Ureter (tissue), 1 donor: ENCODE results near the gene ACSL3. TPM values are rescaled to one million over a fixed set of nuclear protein-coding genes. Genes with fewer than 3 reads are reported as not detected.

Source experiments
- DNase-seq: peaks from one replicate; pipeline ENCODE4 v3.0.0-alpha.2; 2020; ENCODE audit warnings: low spot score
- total RNA-seq: library from RNA; stranded (reverse); gene quantifications from one replicate; pipeline ENCODE4 v1.2.4, GENCODE V29; 2023
- donor health status: DM: yes; HTN: yes; CAD: no.

The ACSL3 gene
- total RNA-seq, 1 donor from 2014 or later = 124 TPM

DNA sequence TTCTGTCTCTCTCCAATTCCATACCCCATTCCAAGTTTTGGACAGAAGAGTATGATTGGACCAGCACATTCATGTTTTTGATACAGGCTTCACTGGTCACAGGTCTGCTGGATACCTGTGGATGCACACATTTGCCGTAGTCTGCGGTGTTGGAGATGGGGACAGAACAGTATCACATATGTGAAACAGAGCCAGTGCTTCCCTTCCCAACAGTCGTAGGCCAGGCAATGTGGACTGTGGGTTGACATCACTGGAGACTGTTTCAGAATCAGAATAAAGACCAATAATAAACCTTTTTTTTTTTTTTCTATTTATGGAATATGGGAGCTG, 18.7 kb downstream of the ACSL3 start:
- DNase-seq = no peak

DNA sequence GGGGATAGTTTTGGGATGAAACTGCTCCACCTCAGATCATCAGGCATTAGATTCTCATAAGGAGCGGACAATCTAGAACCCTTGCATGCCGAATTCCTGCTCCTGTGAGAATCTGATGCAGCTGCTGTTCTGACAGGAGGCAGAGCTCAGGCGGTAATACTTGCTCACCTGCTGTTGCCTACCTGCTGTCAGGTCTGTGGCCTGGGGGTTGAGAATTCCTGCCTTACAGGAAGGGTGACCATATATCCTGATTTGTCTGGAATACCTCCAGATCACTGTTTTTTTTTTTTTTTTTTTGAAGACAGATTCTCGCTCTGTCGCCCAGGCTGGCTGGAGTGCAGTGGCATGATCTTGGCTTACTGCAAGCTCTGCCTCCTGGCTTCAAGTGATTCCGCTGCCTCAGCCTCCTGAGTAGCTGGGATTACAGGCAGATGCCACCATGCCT, 21.7 kb downstream of the ACSL3 start:
- no peak for DNase-seq

DNA sequence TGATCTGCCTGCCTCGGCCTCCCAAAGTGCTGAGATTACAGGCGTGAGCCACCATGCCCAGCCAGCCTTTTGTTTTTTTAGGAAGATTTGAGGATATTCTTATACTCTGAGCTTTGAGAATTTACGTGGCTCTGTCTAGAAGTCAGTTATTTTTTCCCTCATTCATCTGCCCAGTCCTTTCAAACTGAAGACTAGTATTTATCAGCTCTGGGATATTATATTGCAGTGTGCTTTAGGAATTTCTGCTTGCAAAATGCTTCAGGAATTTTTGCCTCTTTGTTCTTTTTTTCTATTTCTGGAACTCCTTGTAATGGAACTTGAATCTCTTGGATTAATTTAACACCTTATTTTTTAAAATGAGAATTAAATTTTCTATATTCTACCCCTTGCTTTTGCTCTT, 22.6 kb downstream of the ACSL3 start:
- no peak for DNase-seq

DNA sequence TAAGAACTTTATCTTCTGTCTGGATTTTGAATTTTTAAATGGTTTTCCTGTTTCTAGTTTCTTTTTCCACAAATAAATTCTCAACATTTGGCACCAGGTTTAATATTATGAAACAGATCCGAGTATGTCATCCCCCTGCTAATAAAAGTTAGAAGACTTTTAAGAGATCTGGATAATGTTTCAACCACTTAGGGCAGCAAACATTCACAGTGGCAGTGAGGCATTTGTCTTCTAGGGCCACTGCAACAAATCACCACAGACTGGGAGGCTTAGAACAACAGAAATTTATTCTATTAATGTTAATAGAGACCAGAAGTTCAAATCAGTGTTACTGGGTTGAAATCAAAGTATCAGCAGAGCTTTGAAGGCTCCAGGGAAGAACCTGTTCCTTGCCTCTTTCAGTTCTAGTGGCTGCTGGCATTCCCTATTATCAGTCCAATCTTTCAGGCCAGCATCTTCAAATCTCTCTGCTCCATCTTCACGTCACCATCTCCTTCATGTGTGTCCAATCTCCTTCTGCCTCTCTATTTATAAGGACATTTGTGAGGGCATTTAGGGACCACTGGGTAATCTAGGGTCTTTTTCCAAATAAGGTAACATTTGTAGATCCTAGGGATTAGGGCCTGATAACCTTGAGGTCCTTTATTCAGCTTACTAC, 23.4 kb downstream of the ACSL3 start:
- no peak for DNase-seq

DNA sequence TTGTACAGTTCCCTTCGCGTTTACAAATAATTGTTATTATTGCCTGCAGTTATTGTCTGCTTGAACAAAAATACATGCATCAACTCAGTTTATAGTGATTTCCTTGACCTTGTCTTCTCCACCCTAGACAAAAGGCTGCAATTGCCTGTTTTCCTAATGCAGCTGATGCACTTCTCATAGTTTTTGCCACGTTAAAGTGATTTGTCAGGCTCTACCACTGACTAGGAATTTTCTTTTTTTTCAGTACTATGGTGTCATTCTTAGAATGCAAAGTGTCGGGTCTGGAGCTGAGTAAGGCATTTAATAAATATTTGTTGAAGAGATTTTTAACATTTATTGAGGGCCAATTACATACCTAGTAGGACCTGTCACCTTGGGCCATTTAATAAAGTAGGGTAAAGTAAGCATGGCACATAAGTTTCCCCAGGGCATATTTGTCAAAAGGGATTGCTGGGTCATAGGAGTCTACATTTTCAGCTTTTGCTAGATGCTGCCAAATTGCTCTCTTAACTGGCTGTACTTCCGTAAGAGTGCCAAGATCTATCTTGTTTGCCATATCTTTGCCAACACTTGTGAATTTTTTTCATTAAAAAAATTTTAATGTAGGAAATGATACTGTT, 24.1 kb downstream of the ACSL3 start:
- DNase-seq = no peak

DNA sequence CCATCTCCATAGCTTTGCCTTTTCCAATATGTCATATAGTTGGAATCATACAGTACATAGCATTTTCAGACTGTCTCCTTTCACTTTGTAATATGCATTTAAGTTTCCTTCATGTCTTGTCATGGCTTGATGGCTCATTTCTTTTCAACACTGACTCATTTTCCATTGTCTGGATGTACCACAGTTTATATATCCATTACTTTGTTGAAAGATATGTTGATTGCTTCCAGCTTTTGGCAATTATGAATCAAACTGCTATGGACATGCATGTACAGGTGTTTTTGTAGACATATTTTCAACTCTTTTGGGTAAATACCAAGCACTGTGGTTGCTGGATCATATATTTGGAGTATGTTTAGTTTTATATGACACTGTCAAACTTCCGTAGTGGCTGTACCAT, 26.3 kb downstream of the ACSL3 start:
- DNase-seq = no peak

DNA sequence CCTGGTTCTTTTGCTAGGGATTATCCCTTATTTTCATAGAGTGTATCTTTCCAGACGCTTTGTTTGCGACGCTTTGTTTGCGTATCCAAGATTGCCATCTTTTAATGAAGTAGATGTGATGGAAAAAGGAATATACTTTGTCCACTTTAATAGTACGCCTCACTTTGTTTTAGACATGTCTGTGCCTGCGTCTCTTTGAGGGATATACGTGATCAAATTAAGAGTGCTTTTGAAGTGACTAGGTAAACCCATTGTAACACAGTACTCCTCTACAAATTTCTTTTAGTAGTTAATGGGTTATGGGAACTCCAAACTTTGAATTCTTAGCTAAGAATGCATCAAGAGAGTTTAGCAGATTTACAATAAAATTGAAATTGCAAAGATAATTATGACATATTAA, 27.9 kb downstream of the ACSL3 start:
- no peak for DNase-seq

DNA sequence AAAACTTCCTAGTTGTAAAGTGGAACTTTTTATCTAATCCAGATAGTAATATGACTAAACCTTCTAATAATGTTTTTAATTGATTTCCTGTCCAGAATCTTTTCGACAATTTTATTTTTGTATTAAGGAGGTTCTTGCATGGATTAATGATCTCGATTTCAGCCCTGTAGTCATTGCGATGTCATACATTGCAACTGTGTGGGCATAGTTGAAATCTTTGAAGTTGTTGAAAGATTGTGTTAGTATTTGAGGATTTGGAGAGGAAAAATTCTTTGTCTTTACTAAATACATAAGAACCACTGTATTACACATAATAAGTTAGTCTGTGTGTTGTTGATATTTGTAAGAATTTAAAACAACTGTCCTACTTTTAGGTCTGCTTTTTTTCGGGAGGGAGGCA, 31.1 kb downstream of the ACSL3 start:
- no peak for DNase-seq

DNA sequence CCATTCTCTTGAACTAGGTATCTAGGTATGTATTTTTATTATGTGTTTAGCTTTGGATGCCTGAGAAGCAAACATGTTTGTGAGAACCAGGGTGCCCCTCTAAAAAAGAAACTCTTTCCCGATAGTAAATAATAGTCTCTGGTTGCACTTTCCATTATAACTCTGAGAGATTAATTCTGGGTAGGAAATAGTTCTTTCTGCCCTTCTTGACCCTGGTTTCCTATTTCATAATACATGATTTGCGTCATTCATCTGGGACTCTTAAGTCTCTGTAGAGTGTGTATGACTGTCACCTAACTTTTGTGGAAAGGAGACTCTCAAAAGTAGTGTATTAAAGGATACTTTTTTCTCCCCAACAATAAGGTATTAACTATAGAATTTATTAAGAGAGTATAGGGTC, 31.5 kb downstream of the ACSL3 start:
- DNase-seq = no peak

DNA sequence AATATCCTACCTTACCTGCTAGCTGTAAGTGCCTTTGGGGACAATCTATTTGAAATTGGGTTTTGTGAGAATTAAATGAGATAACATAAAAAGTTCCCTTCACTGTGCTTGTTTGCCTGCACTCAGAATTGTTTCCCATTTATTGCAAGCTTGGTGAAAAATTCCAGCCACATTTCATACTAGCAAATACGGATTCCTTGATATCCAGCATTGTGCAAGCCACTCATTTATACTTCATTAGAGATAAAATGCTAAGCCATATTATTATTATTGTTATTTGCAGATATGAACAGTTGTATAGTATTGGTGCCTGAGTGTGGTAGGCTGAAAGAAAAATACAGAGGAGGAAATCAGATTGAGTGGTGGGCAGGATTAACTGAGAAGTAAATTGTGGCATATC, 31.9 kb downstream of the ACSL3 start:
- no peak for DNase-seq

DNA sequence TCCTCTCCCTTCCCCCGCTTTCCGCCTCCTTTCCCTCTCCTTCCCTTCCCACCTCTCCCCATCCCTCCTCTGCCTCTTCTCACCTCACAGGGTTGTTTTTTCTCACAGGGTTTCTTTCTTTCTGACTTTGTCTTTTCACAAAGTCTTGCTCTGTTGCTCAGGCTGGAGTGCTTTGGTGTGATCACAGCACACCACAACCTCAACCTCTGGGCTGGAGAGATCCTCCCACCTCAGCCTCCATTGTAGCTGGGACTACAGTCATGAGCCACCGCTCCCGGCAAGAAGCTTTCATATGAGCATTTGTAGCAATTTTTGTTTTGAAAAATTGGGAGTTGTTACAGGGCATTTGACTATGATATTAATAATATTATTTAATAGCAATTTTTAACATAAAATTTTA, 32.9 kb downstream of the ACSL3 start:
- no peak for DNase-seq

DNA sequence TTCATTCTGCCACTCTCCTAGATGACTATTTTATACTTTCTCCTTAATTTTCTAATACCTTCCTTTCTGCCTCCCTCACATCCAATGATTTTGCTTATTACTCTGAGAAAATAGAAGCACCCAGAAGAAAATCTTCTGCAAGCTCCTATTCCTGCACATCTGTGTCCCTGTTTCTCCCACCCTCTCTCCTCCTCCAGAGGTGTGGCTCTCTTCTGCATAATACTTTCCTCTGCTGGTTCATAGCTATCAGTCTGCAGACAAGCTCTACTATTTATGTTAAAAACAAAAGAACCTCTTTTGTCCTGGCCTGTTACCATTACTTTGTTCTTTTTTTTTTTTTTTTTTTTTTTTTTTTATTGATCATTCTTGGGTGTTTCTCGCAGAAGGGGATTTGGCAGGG, 34.3 kb downstream of the ACSL3 start:
- no peak for DNase-seq

DNA sequence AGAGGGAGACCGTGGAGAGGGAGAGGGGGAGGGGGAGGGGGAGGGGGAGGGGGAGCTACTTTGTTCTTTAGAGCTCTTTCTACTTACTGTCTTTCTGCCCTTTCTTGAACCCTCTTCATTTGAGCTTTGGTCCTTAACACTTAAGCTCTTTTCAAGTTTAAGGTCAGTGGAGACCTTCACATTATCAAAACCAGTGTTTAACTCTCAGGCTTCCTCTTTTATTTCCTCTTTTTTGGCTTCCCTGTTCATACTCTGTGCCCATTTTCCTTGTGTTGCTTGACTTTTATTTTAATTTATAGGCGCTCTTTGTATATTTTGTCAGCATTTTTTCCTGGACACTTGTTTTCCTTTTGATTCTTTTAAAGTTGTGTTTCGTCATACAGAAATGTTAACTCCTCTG, 37.1 kb downstream of the ACSL3 start:
- DNase-seq = no peak

DNA sequence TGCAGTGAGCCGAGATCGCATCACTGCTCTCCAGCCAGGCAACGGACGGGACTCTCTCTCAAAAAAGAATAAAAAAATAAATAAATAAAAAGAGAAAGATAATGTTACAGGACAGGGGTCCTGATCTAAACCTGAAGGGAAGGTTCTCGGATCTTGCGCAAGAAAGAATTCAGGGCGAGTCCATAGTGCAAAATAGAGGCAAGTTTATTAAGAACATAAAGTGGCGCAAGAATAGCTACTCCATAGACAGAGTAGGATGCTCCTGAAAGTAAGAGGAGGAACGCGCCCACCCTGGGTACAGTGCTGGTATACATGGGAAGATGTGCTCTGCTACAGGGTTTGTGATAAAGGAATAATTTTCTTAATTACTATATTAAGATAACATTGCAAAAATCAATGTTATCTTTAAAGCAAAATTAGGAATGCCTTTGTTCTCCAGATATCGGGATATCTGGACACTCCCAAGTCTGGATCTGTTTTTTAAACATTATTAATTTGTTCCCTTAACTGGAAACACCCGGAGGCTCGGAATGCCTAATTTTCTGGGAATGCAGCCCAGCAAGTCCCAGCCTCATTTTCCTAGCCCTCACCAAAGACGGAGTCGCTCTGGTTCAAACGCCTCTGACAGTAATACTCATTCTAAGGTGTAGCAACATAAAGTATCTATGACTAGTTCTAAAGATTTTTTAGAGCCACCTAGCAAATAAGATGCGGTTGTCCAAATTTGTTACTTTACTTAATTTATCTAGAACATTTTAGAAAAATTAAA, 38.8 kb downstream of the ACSL3 start:
- DNase-seq = no peak

DNA sequence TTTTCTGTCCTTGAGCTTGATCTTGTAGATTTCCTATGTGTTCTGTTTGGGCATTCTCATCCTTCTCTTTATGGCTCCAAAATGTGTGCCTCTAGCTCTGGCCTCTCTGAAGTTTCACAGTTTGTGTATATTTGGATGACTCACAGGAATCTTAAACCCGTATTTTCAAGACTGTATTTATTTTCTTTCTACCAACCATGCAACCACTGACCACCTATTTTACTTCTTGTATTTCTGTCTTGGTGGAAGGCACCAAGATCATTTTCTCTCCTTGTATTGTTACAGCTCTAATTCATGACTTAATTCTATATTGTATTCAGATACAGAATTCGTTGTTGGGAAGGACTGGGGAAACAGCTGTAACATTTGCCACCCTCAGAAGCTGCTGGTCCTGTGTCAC, 39.5 kb downstream of the ACSL3 start:
- no peak for DNase-seq

DNA sequence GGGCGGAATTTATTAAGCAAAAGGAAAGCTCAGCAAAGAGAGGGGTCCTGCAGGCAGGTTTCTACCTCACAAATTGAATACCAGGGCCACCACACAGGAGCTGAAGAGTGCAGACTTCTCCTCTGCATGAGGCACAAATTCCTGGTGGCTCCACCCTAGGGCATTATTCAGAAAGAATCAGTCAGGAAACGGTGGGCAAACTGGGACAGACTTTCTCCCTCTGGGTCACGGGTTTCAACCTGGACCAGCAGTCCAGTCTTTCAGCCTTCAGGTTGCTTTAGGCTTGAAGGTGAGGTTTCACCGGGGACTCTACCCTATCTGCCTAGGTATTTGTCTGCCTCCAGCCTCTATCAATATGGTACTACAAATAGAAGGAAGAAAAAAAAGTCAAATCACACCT, 41.8 kb downstream of the ACSL3 start:
- no peak for DNase-seq

DNA sequence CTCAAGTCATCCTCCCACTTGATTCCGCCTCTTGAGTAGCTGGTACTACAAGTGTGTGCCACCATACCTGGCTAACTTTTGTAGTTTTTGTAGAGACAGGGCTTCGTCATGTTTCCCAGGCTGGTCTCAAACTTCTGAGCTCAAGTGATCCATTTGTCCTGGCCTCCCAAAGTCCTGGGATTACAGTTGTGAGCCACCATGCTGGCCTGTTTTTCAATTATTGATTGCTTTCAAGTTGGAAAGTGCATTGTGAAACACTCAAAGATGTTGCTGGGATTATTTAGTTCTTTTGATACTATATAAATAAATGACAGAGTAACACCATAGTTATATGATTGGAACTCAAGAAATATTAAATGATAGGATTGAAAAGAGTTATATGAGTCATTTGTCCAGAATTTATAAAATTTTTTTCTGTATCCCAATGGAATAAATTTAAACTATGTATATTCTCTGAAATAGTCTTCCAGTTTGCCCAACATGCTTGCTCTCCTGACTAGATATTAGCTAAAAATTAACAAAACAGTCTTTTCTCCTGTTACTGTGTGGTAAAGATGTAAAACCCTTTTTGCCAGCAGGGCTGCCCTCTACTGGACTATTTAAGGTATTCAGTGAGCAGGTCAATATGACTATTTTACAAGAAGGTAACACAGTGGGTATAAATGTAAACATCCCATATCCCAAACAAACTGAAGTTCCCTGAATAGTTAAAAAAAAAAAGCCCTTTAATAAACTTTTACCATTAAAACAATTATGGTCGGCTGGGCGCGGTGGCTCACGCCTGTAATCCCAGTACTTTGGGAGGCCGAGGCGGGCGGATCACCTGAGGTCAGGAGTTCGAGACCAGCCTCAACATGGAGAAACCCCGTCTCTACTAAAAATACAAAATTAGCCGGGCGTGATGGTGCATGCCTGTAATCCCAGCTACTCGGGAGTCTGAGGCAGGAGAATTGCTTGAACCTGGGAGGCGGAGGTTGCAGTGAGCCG, 42.7 kb downstream of the ACSL3 start:
- no peak for DNase-seq

DNA sequence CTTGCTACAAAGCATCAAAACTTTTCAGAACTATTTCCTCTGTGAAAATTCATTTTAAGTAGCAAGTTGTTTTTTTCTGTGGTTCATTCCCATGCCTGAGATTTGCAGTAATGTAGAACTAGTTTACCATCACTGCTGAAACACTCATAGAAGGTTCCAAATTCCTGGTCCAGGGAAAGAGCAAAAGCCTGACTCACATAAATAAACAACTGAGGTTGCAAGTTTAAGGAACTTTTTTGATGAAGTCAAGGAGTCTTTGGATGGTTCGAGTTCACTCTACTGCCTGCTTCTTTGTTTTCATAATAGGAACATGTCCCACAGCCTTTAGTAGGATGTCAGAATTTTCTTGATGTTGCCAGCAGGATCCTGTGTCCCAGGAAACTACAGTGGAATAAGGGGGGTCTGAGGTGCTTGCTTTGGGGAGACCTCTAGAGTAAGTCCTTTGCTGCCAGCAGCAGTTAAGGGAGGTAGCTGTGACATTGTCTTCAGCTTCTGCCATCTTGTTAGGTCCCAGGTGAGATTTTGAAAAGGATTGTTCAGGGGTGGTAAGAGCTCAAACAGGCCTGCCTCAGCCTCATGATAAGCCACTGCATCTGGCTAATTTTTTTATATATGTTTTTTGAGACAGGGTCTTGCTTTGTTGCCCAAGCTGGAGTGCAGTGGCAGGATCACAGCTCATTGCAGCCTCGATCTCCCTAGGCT, 43.9 kb downstream of the ACSL3 start:
- no peak for DNase-seq

DNA sequence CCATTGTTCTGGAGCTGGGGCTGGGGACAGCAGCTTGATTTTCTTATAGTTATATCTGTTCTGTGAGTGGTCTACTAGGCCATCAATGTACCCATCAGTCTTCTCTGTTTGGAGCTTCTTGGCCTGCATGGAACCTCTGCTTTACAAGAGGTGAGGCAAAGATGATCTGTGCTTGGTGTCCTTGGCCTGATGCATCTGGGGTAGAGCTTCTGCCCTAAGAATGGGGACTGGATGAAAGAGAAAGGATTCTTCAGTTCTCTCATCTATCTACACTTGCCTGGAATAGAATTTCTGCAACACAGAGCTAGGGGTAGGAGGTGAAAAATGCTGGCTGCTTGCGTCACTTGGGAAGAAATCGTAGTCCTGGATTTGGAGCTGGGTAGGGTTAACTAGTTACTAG, 46.2 kb downstream of the ACSL3 start:
- DNase-seq = no peak

DNA sequence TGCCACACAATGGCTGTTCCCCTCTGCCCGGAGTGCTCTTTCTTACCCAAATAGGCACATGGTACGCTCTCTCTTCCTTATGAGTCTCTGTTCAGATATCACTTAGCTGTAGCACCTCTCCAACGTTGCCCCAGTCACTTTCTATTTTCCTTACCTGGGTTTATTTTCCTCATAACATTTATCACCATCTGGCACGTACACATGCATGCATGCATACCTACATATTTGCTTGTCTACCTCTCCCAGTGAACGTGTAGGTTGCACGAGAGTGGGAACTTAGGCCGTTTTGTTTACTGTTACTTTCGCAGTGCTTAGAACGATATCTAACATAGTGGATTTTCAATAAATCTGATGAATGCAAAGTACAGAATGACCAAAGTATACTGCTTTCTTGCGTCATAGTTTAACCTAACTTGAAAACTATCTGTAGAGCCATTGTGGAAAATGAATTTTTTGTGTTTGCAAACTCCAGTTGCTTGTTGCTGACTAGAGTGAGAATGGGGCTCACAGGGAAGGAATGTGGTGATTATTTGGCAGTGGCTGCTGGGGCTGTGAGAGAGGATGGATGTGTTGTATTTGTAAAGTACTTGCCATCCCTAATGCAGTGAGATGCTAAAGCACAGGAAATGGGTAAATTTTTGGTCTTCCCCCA, 47.1 kb downstream of the ACSL3 start:
- DNase-seq = no peak

DNA sequence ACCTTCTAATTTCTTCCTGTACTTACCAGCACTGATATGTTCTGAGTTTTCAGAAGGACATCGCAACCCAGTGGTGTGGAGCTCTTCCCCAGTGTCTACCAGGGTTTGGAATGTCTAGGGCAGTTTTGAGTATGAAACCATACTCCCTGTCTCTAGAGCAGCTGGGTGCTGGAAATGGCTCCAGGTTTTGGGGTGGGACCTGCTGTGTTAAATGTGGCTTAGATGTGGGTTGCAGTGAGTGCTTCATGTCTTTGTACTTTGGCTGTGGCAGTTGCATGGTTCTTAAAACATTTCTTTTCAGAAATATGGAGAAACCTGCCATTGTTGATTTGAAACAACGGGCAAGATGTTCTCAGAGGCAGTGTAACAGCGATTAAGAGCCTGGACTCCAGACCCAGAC, 48.5 kb downstream of the ACSL3 start:
- DNase-seq = no peak
